Measurements from ENCODE around the gene ZNF330.
"Not testable (repeated sequence)": the region's sequence is repeated elsewhere in the genome, so short reads cannot be mapped to it uniquely, and the experiment has no call there.

ZNF330 gene

DNA sequence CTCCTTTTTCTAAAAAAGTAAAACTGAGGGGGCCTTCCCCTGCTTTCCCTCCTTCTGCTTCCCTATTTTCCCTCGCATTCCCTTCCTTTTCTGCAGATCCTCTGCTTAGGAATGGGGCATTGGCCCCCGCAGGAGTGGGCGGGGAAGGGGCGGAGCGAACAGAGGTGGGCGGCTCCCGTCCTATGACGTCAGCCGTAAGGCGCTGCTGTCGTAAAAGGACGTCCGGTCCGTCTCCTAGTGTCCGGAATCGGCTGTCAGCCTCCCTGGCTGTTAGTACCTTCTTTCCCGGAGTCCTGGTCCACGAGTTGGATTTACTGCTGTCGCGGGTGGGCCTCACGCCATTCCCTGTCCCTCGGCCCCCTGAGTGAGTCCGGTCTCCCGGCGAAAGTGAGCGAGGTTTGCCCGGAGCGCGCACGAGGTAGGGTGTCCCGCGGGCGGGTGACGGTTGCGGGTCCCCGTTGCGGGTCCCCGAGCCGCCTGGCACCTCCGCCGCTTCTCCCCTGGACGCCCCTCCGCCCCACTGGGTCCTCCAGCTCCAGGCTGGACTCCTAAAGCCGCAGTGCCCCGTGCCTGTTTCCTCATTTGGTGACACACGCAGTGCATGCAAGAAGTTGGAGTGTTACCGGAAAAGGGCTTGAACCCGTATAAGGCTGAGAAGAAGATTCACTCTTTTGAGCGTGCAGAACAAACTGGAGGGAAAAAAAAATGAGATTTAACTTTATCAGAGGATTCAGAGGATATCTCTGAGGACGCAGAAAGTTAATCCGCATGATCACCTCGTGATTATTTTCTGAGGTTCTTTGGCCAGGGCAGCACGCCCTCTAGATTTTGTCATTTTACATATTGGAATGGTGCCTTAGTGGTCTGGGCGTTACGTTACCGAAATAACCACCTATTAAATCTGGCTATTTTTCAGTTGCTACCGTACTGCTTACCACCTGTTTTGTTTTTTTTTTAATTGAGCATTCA is at the start of gene ZNF330:
ZNF330 (plus strand) TSS at position 205 of the 969 bp plus-strand sequence. CDS start 1,477 bp downstream, outside the sequence.
- Mint-ChIP-seq H3K4me3 (peak within 1 kb of the TSS; percentile 98), H3K27me3 (peaks cover 7% of the 10 kb centered on the region), H3K36me3 (peaks cover 14% of the 10 kb centered on the region), H3K27ac (peak within 1 kb of the TSS; percentile 95), H3K9me3 (no peaks in the 10 kb centered on the region), H3K4me1 (peaks cover 17% of the 10 kb centered on the region)
- peak; percentile 95 to 100 for DNase-seq (ENCODE audit: low spot score in 2 of 2)
- peak; percentile 84 for ATAC-seq (ENCODE audit: low read depth)

DNA sequence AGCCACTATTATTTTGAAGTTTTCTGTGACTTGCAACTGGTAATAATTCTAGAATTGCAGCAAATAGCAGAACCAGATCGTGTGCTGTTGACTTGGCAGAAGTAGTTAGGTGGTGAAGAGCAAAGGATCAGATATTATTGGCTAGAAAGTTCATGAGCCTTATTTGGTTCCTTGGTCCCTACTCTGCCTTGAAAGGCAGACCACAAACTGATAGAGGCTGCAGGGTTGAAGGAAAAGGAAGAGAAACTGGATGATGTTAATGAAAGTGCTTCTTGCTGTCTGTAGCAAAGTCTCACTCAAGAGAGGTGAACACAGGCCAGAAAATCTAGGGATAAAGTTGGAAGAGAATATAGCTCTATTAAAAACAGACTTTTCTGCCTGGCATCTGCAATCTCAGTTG is 46.2 kb upstream of the ZNF330 start:
- Mint-ChIP-seq H3K9me3 (no peaks in the 10 kb centered on the region), H3K4me1 (no peaks in the 10 kb centered on the region), H3K27ac (no peak overlapping the region), H3K4me3 (no peak overlapping the region), H3K27me3 (peaks cover 2% of the 10 kb centered on the region), H3K36me3 (no peaks in the 10 kb centered on the region)
- ATAC-seq (ENCODE audit: low read depth) (no peak), DNase-seq (ENCODE audit: low spot score in 2 of 2) (no peak)

DNA sequence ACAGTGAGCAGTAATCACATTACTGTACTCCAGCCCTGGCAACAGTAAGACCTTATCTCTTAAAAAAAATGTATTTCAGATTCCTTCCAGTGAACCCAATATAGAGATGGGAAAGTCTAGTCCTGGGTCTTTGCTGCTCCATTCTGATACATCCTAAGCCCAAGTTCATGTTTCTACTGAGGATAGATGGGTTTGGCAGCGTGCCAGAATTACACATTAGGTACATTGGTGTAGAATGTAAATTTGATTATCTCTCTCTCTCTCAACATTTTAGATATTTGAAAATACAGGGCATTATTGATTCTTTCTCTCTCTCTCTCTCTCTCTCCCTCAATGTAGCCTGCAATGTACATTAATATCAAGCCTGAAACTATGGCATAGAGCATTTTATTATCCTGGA is 43.5 kb upstream of the ZNF330 start:
- ATAC-seq (ENCODE audit: low read depth) (no peak), DNase-seq (ENCODE audit: low spot score in 2 of 2) (no peak)
- peaks cover 2% of the 10 kb centered on the region for H3K27me3 Mint-ChIP-seq
- no peak overlapping the region for H3K4me3 Mint-ChIP-seq
- no peaks in the 10 kb centered on the region for H3K9me3 Mint-ChIP-seq
- H3K27ac Mint-ChIP-seq: no peak overlapping the region
- no peaks in the 10 kb centered on the region for H3K4me1 Mint-ChIP-seq
- no peaks in the 10 kb centered on the region for H3K36me3 Mint-ChIP-seq

DNA sequence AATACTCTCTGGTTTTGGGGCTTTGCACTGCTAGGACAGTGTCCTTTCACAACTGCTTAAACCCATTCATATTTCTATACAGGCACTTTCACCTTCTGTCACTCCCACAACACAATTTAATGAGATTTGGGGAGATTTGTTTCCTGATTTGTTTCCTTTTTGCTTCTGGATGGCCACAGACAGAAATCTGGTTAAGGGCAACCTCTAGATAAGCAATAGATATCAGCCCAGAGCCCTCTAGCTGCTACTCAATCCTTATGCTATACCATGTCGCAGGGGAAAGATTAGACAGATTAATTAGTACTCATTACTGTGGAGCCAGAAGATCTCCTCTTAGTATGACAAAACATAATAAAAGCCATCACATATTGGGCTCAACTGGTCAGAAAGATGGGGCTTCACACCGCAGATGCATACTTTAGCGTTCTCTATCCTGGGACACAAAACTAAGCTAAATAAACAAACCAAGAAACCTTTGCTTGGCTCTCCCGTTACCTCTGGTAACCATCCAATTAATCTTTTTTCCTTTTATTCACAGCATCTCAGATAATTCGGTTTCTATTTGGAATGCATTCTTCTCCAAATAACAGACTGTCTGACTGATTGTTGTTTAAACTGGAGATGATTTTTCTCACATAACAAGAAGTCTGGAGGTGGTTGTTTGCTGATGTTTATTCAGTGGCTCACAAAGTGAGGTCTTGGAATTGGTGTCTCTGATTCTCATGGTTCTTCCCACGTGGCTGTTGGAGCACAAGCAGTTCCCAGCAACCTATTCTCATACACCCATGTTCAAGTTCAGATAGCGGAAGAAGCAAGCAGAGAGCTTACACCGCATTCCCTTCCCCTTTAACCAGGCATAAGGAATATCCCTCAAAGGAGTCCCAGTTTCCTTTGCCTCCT is 41.0 kb upstream of the ZNF330 start:
- no peak overlapping the region for H3K4me3 Mint-ChIP-seq
- H3K27ac Mint-ChIP-seq: no peak overlapping the region
- H3K9me3 Mint-ChIP-seq: peaks cover 3% of the 10 kb centered on the region
- no peaks in the 10 kb centered on the region for H3K4me1 Mint-ChIP-seq
- ATAC-seq (ENCODE audit: low read depth): no peak
- H3K36me3 Mint-ChIP-seq: no peaks in the 10 kb centered on the region
- no peak for DNase-seq (ENCODE audit: low spot score in 2 of 2)
- no peaks in the 10 kb centered on the region for H3K27me3 Mint-ChIP-seq

DNA sequence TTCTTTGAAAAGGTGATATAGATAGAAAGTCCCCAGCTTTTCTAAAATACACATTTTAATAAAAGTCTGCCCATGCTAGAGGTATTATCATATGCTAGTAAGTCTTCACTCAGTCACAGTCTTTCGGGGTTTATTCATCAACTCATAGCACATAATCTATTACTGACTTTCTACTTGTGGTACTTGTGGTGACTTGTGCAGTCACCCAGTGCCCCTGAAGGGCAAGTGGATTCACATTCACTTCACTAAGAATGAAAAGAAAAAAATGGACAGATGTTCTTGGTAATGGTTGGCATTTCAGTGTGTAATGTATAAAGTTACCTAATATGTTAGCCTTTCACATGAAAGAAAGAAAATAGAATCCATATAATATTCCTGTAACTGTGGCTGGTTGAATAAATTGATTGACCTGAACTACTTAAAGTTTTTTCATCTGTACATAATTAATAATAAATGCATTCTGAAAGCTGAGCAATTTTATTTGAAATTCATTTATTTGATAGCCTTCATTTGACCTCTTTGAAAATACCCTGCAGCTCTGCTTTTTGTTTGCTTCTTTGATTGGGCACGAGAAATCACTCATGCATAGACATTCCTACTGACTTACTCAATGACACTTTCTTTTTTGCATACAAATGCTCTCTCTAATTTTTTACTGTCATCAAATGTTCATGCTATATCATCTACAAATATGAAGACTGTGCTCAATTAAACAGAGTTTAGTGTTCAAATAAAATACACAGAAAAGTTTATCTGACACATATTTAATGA is 39.5 kb upstream of the ZNF330 start:
- H3K9me3 Mint-ChIP-seq: peaks cover 3% of the 10 kb centered on the region

DNA sequence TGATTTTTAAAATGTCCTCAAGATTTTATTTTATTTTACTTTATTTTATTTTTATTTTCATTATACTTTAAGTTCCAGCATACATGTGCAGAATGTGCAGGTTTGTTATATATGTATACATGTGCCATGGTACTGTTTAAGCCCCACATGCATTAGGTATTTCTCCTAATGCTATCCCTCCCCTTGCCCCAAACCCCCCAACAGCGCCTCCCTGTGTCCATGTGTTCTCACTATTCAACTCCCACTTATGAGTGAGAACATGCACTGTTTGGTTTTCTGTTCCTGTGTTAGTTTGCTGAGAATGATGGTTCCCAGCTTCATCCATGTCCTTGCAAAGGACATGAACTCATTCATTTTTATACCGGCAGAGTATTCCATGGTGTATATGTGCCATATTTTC is 37.2 kb upstream of the ZNF330 start:
- not testable (repeated sequence) for H3K4me3 Mint-ChIP-seq; DNase-seq (ENCODE audit: low spot score in 2 of 2); H3K36me3 Mint-ChIP-seq; H3K27me3 Mint-ChIP-seq; H3K27ac Mint-ChIP-seq; H3K4me1 Mint-ChIP-seq; ATAC-seq (ENCODE audit: low read depth); H3K9me3 Mint-ChIP-seq

More for the DNA sequence above, 39.5 kb upstream of the ZNF330 start:
- H3K4me3 Mint-ChIP-seq: no peak overlapping the region
- H3K4me1 Mint-ChIP-seq: no peaks in the 10 kb centered on the region
- no peaks in the 10 kb centered on the region for H3K36me3 Mint-ChIP-seq
- H3K27me3 Mint-ChIP-seq: no peaks in the 10 kb centered on the region
- ATAC-seq (ENCODE audit: low read depth): no peak
- no peak for DNase-seq (ENCODE audit: low spot score in 2 of 2)
- H3K27ac Mint-ChIP-seq: no peak overlapping the region

DNA sequence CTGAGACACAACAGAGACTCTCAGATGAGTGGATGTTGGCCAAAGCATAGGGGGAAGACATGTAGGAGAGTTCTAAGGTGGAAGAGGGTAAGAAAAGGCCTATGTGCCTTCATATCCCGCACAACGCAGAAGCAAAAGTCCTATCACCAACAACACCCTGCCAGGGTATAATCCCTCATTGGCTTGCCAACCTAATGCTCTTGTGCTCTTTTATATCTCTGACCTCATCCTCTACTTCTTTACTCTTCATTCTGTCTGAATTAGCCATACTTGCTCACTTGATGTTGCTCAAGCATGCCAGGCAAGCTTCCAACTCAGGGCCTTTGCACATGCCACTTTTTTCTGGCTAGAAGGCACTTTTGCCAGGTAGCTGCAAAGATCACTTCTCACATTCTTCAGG is 28.1 kb upstream of the ZNF330 start:
- ATAC-seq (ENCODE audit: low read depth) (no peak), DNase-seq (ENCODE audit: low spot score in 2 of 2) (no peak)
- Mint-ChIP-seq H3K27ac (no peak overlapping the region), H3K36me3 (no peaks in the 10 kb centered on the region), H3K4me3 (no peak overlapping the region), H3K4me1 (no peaks in the 10 kb centered on the region), H3K9me3 (no peaks in the 10 kb centered on the region), H3K27me3 (peaks cover 10% of the 10 kb centered on the region)

DNA sequence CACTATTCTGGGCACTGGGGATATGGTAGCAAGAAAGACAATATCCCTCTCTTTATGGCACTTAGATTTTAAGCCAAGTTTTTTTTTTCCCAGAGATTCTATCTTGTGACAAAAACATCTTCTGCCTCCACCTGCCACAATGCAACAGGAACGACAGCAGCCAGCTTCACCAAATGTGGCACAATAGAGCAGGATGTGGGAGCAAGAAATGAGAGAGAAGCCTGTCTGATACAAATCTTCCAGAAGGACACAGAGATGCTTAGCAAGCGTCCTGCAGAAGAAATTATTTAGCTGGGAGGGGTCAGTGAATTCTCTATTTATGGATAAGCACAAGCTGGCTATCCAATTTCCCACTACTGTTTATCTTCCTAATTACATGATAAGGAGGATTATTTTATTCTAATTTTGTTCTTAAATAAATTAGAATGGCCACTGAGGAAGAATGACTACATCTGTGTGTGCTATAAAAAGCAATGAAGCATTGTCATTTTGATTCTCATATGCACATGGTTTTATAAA is 27.1 kb upstream of the ZNF330 start:
- peaks cover 10% of the 10 kb centered on the region for H3K27me3 Mint-ChIP-seq
- H3K4me3 Mint-ChIP-seq: no peak overlapping the region
- no peak for ATAC-seq (ENCODE audit: low read depth)
- no peaks in the 10 kb centered on the region for H3K36me3 Mint-ChIP-seq
- DNase-seq (ENCODE audit: low spot score in 2 of 2): no peak
- H3K9me3 Mint-ChIP-seq: no peaks in the 10 kb centered on the region
- H3K4me1 Mint-ChIP-seq: no peaks in the 10 kb centered on the region
- no peak overlapping the region for H3K27ac Mint-ChIP-seq

DNA sequence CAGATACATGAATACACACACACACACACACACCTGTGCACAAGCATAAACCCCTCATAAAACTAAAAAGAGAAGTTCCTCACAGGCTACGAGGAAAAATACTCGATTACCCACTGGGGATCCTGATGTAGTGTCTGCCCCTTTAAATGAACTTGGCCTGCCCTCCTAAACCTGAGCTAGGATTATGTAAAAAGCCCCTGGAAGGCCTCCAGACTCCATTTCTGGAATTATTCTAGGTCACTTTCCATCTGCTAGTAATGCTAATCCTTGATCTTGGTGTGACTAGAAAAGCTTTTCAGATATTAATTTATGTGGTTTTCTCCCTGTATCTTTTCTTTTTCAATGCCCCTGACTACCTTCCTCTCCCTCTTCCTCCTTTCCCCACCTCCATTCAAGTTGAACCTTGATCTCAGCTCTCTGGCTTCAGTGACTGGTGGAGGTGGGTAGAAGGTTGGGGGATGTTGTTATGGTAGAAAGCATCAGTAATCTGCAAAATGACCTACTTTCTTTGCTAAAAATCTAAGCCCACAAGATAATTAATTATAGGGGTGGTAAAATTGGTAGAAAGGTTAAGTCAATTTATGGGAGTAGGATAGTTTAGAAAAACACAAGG is 25.5 kb upstream of the ZNF330 start:
- H3K4me1 Mint-ChIP-seq: no peaks in the 10 kb centered on the region
- no peaks in the 10 kb centered on the region for H3K36me3 Mint-ChIP-seq
- ATAC-seq (ENCODE audit: low read depth) (no peak), DNase-seq (ENCODE audit: low spot score in 2 of 2) (no peak)
- peaks cover 10% of the 10 kb centered on the region for H3K27me3 Mint-ChIP-seq
- H3K4me3 Mint-ChIP-seq: no peak overlapping the region
- peaks cover 2% of the 10 kb centered on the region for H3K9me3 Mint-ChIP-seq
- no peak overlapping the region for H3K27ac Mint-ChIP-seq

DNA sequence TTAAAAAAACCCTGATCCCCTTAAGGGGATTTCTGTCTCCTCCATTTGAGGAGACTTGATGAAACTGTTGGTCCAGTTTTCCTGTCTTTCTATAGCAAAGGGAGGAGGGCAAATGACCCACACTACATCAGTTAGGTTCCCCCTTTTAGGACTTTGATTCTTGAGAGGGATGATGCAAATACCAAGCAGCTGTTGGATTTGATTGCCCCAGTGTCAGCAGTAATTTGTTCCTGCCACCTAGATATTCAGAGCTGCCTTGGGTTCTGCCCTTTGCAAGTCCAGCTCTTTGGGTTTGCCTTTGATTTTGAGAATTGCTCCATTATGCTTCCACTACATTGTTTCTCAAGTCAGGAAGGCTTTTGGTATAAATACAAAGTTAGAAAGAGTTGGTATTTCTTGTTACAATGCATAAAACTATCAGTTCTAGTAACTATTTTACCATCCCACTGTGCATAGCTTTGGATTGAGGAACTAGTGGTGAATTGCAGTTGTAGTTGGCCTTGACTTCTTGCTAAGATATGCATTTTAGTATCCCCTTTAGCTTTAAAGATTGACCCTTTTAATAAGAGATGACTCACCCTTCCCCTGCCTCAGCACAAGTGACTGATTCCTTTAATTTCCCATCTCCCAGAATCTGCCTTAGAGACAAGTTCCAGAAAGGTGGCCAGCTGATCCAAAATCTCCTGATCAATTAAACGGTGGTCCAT is 24.3 kb upstream of the ZNF330 start:
- Mint-ChIP-seq H3K27me3 (peaks cover 7% of the 10 kb centered on the region), H3K4me1 (no peaks in the 10 kb centered on the region), H3K27ac (no peak overlapping the region), H3K9me3 (peaks cover 3% of the 10 kb centered on the region), H3K36me3 (no peaks in the 10 kb centered on the region), H3K4me3 (no peak overlapping the region)
- DNase-seq (ENCODE audit: low spot score in 2 of 2) (no peak), ATAC-seq (ENCODE audit: low read depth) (no peak)

DNA sequence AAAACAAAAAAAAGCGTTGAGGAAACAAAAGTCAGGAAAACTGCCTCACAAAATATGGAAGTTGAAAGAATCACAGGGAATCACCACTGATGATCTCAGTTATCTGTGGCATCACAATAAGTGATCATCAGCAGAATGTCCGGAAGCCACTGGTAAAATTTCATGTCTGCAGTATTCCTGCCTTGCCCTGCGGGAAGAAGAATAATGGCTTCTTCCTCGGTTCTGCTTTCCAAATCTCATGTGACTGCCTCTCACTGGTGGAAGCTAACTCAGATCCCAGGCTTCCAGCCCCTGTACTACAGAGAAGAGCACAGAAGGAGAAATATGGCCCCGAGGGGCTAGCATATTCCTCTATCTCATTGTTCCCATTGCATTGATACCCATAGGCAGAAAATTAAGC is 12.7 kb upstream of the ZNF330 start:
- peaks cover 1% of the 10 kb centered on the region for H3K36me3 Mint-ChIP-seq
- no peak for ATAC-seq (ENCODE audit: low read depth)

DNA sequence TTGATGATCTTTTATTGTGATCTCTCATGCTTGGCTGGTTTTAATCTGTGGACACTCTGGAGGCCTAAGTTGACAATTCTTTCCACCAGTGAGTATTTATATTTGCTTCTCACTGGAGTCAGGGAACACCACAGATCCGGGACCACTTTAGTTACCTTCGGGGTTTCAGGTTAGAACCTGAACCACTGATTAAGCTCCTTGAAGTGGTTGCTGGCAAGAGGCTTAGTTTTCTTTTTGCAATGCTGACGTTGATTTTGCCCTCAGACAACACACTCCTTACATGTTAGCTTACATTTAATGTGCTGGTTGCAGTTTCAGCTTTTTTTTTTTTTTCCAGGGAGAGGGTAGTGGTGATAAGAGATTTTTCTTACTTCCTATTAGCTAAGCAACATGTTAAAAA is 10.5 kb upstream of the ZNF330 start:
- peaks cover 1% of the 10 kb centered on the region for H3K36me3 Mint-ChIP-seq
- no peaks in the 10 kb centered on the region for H3K9me3 Mint-ChIP-seq
- H3K27me3 Mint-ChIP-seq: peaks cover 5% of the 10 kb centered on the region
- ATAC-seq (ENCODE audit: low read depth): no peak
- no peak overlapping the region for H3K4me3 Mint-ChIP-seq
- H3K4me1 Mint-ChIP-seq: no peaks in the 10 kb centered on the region
- H3K27ac Mint-ChIP-seq: no peak overlapping the region
- no peak for DNase-seq (ENCODE audit: low spot score in 2 of 2)

More for the DNA sequence above, 12.7 kb upstream of the ZNF330 start:
- no peak overlapping the region for H3K4me3 Mint-ChIP-seq
- H3K27me3 Mint-ChIP-seq: peaks cover 5% of the 10 kb centered on the region
- no peak for DNase-seq (ENCODE audit: low spot score in 2 of 2)
- no peaks in the 10 kb centered on the region for H3K4me1 Mint-ChIP-seq
- H3K9me3 Mint-ChIP-seq: no peaks in the 10 kb centered on the region
- no peak overlapping the region for H3K27ac Mint-ChIP-seq
